Gastroesophageal sphincter (tissue), 3 donors: ENCODE results near the gene MYRIP.

Experiments used
- POLR2A ChIP-seq, 2 donors: fragments of 450-650 bp; IDR thresholded peaks; one replicate each; pipeline ENCODE4 v1.6.1; 2017; ENCODE audit warnings: antibody characterized with exemption in 2 of 2, mild to moderate bottlenecking in 2 of 2, moderate library complexity in 1 of 2
- TF ChIP-seq, protein P1 (sequence below), 4 experiments: fragments of 200-600 bp in 2 of 4; fragments of 450-650 bp in 2 of 4; sonication (generic) in 1 of 4; IDR thresholded peaks; one replicate each; pipeline ENCODE4 v1.5.1; 2017 to 2019; ENCODE audit warnings: antibody characterized with exemption in 4 of 4, mild to moderate bottlenecking in 2 of 4, moderate library complexity in 2 of 4

DNA sequence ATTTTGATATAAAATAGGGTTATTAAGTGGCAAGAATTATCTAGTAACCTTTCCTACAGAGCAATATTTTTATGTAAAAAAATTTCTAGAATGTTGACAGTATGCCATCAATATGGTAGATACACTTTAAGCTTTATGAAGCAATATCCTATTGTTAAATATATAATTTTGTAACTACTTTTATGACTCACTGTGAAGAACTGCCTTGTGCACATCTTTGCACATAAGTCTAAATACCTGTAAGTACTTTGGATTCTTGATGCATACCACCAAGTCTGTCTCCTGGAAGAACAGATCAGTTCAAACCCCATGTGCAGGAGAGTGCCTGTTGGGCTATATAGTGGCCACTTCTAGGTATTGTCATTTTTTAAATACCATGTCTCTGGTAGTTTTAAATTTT lies 294.4 kb downstream of the MYRIP start:
- TF ChIP-seq, protein P1, sequence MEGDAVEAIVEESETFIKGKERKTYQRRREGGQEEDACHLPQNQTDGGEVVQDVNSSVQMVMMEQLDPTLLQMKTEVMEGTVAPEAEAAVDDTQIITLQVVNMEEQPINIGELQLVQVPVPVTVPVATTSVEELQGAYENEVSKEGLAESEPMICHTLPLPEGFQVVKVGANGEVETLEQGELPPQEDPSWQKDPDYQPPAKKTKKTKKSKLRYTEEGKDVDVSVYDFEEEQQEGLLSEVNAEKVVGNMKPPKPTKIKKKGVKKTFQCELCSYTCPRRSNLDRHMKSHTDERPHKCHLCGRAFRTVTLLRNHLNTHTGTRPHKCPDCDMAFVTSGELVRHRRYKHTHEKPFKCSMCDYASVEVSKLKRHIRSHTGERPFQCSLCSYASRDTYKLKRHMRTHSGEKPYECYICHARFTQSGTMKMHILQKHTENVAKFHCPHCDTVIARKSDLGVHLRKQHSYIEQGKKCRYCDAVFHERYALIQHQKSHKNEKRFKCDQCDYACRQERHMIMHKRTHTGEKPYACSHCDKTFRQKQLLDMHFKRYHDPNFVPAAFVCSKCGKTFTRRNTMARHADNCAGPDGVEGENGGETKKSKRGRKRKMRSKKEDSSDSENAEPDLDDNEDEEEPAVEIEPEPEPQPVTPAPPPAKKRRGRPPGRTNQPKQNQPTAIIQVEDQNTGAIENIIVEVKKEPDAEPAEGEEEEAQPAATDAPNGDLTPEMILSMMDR (IDR thresholded peaks at IDR 0.05): no peak
- no peak for TF ChIP-seq POLR2A (IDR thresholded peaks at IDR 0.05)
